ENCODE data around the gene PCDH9. TPM values are rescaled to one million over a fixed set of nuclear protein-coding genes. Genes with fewer than 3 reads are reported as not detected.

Gene PCDH9
- total and polyA plus RNA-seq, 2 of the 13 experiments (the other 11 are each of a cell fraction or from before 2014, with no cell fraction given), result 0.09 TPM; not detected in 1

GRCh38 chr13:66780814-66781213 is 449.3 kb downstream of the PCDH9 start:
- Histone ChIP-seq H3K4me3 (replicated peaks in 1 of 3; ENCODE audit: insufficient read depth in 1 of 3, low read depth in 2 of 3, low read length in 3 of 3) (no peak overlapping the region), H3K4me1 (ENCODE audit: insufficient read depth, low read length) (no peaks in the 10 kb centered on the region), H3K9ac (ENCODE audit: insufficient read depth, low read depth, low read length) (no peak overlapping the region), H4K20me1 (ENCODE audit: insufficient read depth, low read length) (no peaks in the 10 kb centered on the region), H3K79me2 (ENCODE audit: insufficient read depth, low read length) (no peaks in the 10 kb centered on the region), H3K27ac (ENCODE audit: extremely low read length, insufficient read depth, low read length) (no peak overlapping the region), H3K4me2 (ENCODE audit: low read depth, low read length) (no peak overlapping the region), H2AFZ (ENCODE audit: low read length) (no peak overlapping the region), H3K9me3 (ENCODE audit: low read length) (no peaks in the 10 kb centered on the region), H3K27me3 (ENCODE audit: control insufficient read depth in 1 of 2, insufficient read depth in 2 of 2, low read length in 2 of 2) (no peaks in the 10 kb centered on the region), H3K36me3 (replicated peaks in 1 of 2; ENCODE audit: control insufficient read depth in 1 of 2, insufficient read depth in 2 of 2, low read length in 2 of 2) (no peaks in the 10 kb centered on the region)
- no peak for TF ChIP-seq AHR (CRISPR knock-in tag; IDR thresholded peaks at IDR 0.05)
- no peak for TF ChIP-seq ZNF205 (CRISPR knock-in tag; IDR thresholded peaks at IDR 0.05)
- WGBS (ENCODE audit: low lambda C conversion rate), result 2% methylated on average over 3 of the region's 3 CpGs
- DNase-seq (ENCODE audit: low spot score) (no peak), FAIRE-seq (no peak), ATAC-seq (no peak)
- ChIA-PET POLR2A (no interaction called here), CTCF (ENCODE audit: low intra/inter-chr PET ratio, low total read pairs) (no interaction called here)
- in situ Hi-C loops (cut with HindIII; ENCODE audit: extremely low pct_ligation_motif_present, low pct_unique_long_range_greater_than_20kb), result no loop called here
- intact Hi-C loops (cut with micrococcal nuclease; ENCODE audit: unreplicated experiment), result no loop called here
- BruUV-seq (replicated peaks), result no TSS peak

GRCh38 chr13:66778461-66778860 is 451.7 kb downstream of the PCDH9 start:
- intact Hi-C loops (cut with micrococcal nuclease; ENCODE audit: unreplicated experiment), result no loop called here
- no peak for TF ChIP-seq RBM39 (IDR thresholded peaks at IDR 0.05; ENCODE audit: low read depth, low read length, poor library complexity, severe bottlenecking)
- TF ChIP-seq ZBTB38 (CRISPR knock-in tag; IDR thresholded peaks at IDR 0.05), result no peak
- Histone ChIP-seq H3K9me3 (ENCODE audit: low read length) (no peaks in the 10 kb centered on the region), H3K79me2 (ENCODE audit: insufficient read depth, low read length) (no peaks in the 10 kb centered on the region), H3K4me1 (ENCODE audit: insufficient read depth, low read length) (no peaks in the 10 kb centered on the region), H3K27ac (ENCODE audit: extremely low read length, insufficient read depth, low read length) (no peak overlapping the region), H3K9ac (ENCODE audit: insufficient read depth, low read depth, low read length) (no peak overlapping the region), H3K4me2 (ENCODE audit: low read depth, low read length) (no peak overlapping the region), H3K36me3 (replicated peaks in 1 of 2; ENCODE audit: control insufficient read depth in 1 of 2, insufficient read depth in 2 of 2, low read length in 2 of 2) (no peaks in the 10 kb centered on the region), H3K4me3 (replicated peaks in 1 of 3; ENCODE audit: insufficient read depth in 1 of 3, low read depth in 2 of 3, low read length in 3 of 3) (no peak overlapping the region), H2AFZ (ENCODE audit: low read length) (no peak overlapping the region), H3K27me3 (ENCODE audit: control insufficient read depth in 1 of 2, insufficient read depth in 2 of 2, low read length in 2 of 2) (no peaks in the 10 kb centered on the region), H4K20me1 (ENCODE audit: insufficient read depth, low read length) (no peaks in the 10 kb centered on the region)
- WGBS (ENCODE audit: low lambda C conversion rate), result 0% methylated on average over 1 of the region's 1 CpG
- no TSS peak for BruUV-seq (replicated peaks)
- in situ Hi-C loops (cut with HindIII; ENCODE audit: extremely low pct_ligation_motif_present, low pct_unique_long_range_greater_than_20kb), result no loop called here
- ATAC-seq (no peak), FAIRE-seq (no peak), DNase-seq (ENCODE audit: low spot score) (no peak)
- CTCF ChIA-PET (ENCODE audit: low intra/inter-chr PET ratio, low total read pairs), result no interaction called here
- POLR2A ChIA-PET, result no interaction called here
